HepG2 (cell line): ENCODE measurements around the gene NHLH2.

Source experiments
- EZH2 ChIP-seq: conservative IDR thresholded peaks from 2 replicates; pipeline ENCODE4 v1.6.1; 2012; ENCODE audit warnings: mild to moderate bottlenecking, low read depth, low read length, moderate library complexity
- FOXK2 ChIP-seq: fragments of 450-650 bp; IDR thresholded peaks from 2 replicates; pipeline ENCODE4 v1.6.1; 2016
- HCFC1 ChIP-seq: fragments of 150-350 bp; IDR thresholded peaks from 2 replicates; pipeline ENCODE4 v1.6.1; 2014; ENCODE audit warnings: low read depth, low read length
- POLR2A ChIP-seq, 2 experiments: IDR thresholded peaks; 2 replicates each; pipeline ENCODE4 v1.6.1; 2011; ENCODE audit warnings: low read depth in 2 of 2, low read length in 2 of 2, mild to moderate bottlenecking in 1 of 2, moderate library complexity in 1 of 2; ENCODE audit not compliant: insufficient read depth in 1 of 2
- YY1 ChIP-seq: IDR thresholded peaks from 2 replicates; pipeline ENCODE4 v1.6.1; 2011; ENCODE audit warnings: low read length, low read depth, moderate library complexity, mild to moderate bottlenecking; ENCODE audit not compliant: insufficient read depth, insufficient replicate concordance
- TF ChIP-seq, protein P1 (sequence below): sonication (generic); formaldehyde crosslinking; IDR thresholded peaks from 2 replicates; pipeline ENCODE4 v1.8.0; 2022; ENCODE audit warnings: missing genetic modification reagents, mild to moderate bottlenecking, moderate library complexity, borderline replicate concordance
- TF ChIP-seq, protein P2 (sequence below): sonication (generic); formaldehyde crosslinking; IDR thresholded peaks from 2 replicates; pipeline ENCODE4 v1.5.0; 2020; ENCODE audit warnings: mild to moderate bottlenecking, missing genetic modification reagents, moderate library complexity

DNA sequence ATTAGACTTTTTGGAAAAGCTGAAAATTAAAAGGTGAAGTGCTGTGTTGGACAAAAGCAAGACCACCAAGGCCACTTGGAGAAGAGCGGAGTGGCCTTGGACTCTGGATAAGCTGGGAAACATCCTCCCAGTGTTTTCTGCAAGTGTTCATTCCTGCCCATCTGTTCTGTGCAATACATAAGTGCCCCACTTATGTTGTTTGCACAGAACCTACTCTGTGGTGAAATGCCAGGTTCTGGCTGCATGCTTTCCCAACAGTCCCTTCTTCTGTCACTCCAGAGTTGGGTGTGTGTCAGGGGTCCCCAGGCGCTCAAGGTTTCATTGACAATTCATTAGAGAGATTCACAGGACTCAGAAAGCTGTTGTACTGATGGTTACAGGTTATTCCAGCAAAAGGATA lies 30.3 kb downstream of the NHLH2 start:
- TF ChIP-seq HCFC1 = no peak
- no peak for TF ChIP-seq FOXK2
- no peak for TF ChIP-seq POLR2A (IDR thresholded peaks at IDR 0.05; ENCODE audit: insufficient read depth in 1 of 2, low read depth in 2 of 2, low read length in 2 of 2)
- no peak for TF ChIP-seq EZH2
- TF ChIP-seq, protein P1, sequence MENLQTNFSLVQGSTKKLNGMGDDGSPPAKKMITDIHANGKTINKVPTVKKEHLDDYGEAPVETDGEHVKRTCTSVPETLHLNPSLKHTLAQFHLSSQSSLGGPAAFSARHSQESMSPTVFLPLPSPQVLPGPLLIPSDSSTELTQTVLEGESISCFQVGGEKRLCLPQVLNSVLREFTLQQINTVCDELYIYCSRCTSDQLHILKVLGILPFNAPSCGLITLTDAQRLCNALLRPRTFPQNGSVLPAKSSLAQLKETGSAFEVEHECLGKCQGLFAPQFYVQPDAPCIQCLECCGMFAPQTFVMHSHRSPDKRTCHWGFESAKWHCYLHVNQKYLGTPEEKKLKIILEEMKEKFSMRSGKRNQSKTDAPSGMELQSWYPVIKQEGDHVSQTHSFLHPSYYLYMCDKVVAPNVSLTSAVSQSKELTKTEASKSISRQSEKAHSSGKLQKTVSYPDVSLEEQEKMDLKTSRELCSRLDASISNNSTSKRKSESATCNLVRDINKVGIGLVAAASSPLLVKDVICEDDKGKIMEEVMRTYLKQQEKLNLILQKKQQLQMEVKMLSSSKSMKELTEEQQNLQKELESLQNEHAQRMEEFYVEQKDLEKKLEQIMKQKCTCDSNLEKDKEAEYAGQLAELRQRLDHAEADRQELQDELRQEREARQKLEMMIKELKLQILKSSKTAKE = no peak
- TF ChIP-seq, protein P2, sequence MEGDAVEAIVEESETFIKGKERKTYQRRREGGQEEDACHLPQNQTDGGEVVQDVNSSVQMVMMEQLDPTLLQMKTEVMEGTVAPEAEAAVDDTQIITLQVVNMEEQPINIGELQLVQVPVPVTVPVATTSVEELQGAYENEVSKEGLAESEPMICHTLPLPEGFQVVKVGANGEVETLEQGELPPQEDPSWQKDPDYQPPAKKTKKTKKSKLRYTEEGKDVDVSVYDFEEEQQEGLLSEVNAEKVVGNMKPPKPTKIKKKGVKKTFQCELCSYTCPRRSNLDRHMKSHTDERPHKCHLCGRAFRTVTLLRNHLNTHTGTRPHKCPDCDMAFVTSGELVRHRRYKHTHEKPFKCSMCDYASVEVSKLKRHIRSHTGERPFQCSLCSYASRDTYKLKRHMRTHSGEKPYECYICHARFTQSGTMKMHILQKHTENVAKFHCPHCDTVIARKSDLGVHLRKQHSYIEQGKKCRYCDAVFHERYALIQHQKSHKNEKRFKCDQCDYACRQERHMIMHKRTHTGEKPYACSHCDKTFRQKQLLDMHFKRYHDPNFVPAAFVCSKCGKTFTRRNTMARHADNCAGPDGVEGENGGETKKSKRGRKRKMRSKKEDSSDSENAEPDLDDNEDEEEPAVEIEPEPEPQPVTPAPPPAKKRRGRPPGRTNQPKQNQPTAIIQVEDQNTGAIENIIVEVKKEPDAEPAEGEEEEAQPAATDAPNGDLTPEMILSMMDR = no peak
- TF ChIP-seq YY1 = no peak
